ENCODE data around the gene FBLN1. TPM values are rescaled to one million over a fixed set of nuclear protein-coding genes. Genes with fewer than 3 reads are reported as not detected.

The FBLN1 gene
- total RNA-seq, 2 donors from 2014 or later: 226 to 305 TPM

- Histone ChIP-seq H3K27me3 (ENCODE audit: control insufficient read depth, insufficient read depth, low read length, poor library complexity, severe bottlenecking) (no peaks in the 10 kb centered on the region), H3K4me3 (ENCODE audit: low read length) (no peak overlapping the region), H3K27ac (ENCODE audit: low read depth, low read length) (no peak overlapping the region), H3K9ac (ENCODE audit: extremely low read depth, low read length, poor library complexity, severe bottlenecking) (no peak overlapping the region), H3K4me1 (ENCODE audit: control insufficient read depth, insufficient read depth, low read length) (no peaks in the 10 kb centered on the region), H3K36me3 (ENCODE audit: control insufficient read depth, insufficient read depth, low read length) (no peaks in the 10 kb centered on the region), H3K9me3 (ENCODE audit: control insufficient read depth, low read length) (no peaks in the 10 kb centered on the region)
- peaks cover 18% of the 10 kb centered on the region for H3K4me1 Mint-ChIP-seq
- H3K9me3 Mint-ChIP-seq: no peaks in the 10 kb centered on the region
- H3K36me3 Mint-ChIP-seq (ENCODE audit: low read depth): no peaks in the 10 kb centered on the region
- no peak overlapping the region for H3K4me3 Mint-ChIP-seq
- no peak overlapping the region for H3K27ac Mint-ChIP-seq
- no peak for TF ChIP-seq CTCF (conservative IDR thresholded peaks at IDR 0.05)
- no peak for DNase-seq
- H3K27me3 Mint-ChIP-seq (ENCODE audit: insufficient read depth): peaks cover 60% of the 10 kb centered on the region
- WGBS, 2 experiments (ENCODE audit: insufficient coverage in 1 of 2, insufficient read length in 1 of 2): 83% methylated on average over 1 of the region's 3 CpGs; no CpG with 5 or more reads in 1 of the 2 experiments
Measured at GRCh38 chr22:45638197-45638596, 135.5 kb downstream of the FBLN1 start.

GRCh38 chr22:45638834-45639746, 136.4 kb downstream of the FBLN1 start:
- Histone ChIP-seq H3K9ac (ENCODE audit: extremely low read depth, low read length, poor library complexity, severe bottlenecking) (no peak overlapping the region), H3K27me3 (ENCODE audit: control insufficient read depth, insufficient read depth, low read length, poor library complexity, severe bottlenecking) (no peaks in the 10 kb centered on the region), H3K36me3 (ENCODE audit: control insufficient read depth, insufficient read depth, low read length) (no peaks in the 10 kb centered on the region), H3K4me3 (ENCODE audit: low read length) (no peak overlapping the region), H3K4me1 (ENCODE audit: control insufficient read depth, insufficient read depth, low read length) (no peaks in the 10 kb centered on the region), H3K27ac (ENCODE audit: low read depth, low read length) (no peak overlapping the region), H3K9me3 (ENCODE audit: control insufficient read depth, low read length) (no peaks in the 10 kb centered on the region)
- 86 to 88% methylated on average over 11 to 21 of the region's 21 CpGs for WGBS, 2 experiments (ENCODE audit: insufficient coverage in 1 of 2, insufficient read length in 1 of 2)
- DNase-seq: no peak
- Mint-ChIP-seq H3K4me1 (peaks cover 14% of the 10 kb centered on the region), H3K27ac (peak overlapping the region; percentile 44), H3K9me3 (no peaks in the 10 kb centered on the region), H3K4me3 (no peak overlapping the region), H3K36me3 (ENCODE audit: low read depth) (no peaks in the 10 kb centered on the region), H3K27me3 (ENCODE audit: insufficient read depth) (peaks cover 56% of the 10 kb centered on the region)
- TF ChIP-seq CTCF (conservative IDR thresholded peaks at IDR 0.05): no peak

GRCh38 chr22:45639747-45640102, 137.0 kb downstream of the FBLN1 start:
- WGBS, 2 experiments (ENCODE audit: insufficient coverage in 1 of 2, insufficient read length in 1 of 2): 77 to 80% methylated on average over 2 to 7 of the region's 7 CpGs
- no peak for TF ChIP-seq CTCF (conservative IDR thresholded peaks at IDR 0.05)
- H3K36me3 ChIP-seq (ENCODE audit: control insufficient read depth, insufficient read depth, low read length): no peaks in the 10 kb centered on the region
- Mint-ChIP-seq H3K27ac (no peak overlapping the region), H3K9me3 (no peaks in the 10 kb centered on the region), H3K4me1 (peaks cover 14% of the 10 kb centered on the region), H3K36me3 (ENCODE audit: low read depth) (no peaks in the 10 kb centered on the region), H3K4me3 (no peak overlapping the region), H3K27me3 (ENCODE audit: insufficient read depth) (peaks cover 58% of the 10 kb centered on the region)
- peaks cover 3% of the 10 kb centered on the region for H3K27me3 ChIP-seq (ENCODE audit: control insufficient read depth, insufficient read depth, low read length, poor library complexity, severe bottlenecking)
- no peak overlapping the region for H3K27ac ChIP-seq (ENCODE audit: low read depth, low read length)
- no peaks in the 10 kb centered on the region for H3K4me1 ChIP-seq (ENCODE audit: control insufficient read depth, insufficient read depth, low read length)
- H3K9ac ChIP-seq (ENCODE audit: extremely low read depth, low read length, poor library complexity, severe bottlenecking): no peak overlapping the region
- H3K4me3 ChIP-seq (ENCODE audit: low read length): no peak overlapping the region
- DNase-seq: no peak
- no peaks in the 10 kb centered on the region for H3K9me3 ChIP-seq (ENCODE audit: control insufficient read depth, low read length)

Measured in endodermal cell (in vitro differentiated cells).